Tibial nerve (tissue), 3 donors: Measurements from ENCODE around the gene HOXC4.

Source experiments
- CTCF ChIP-seq, 5 experiments: fragments of 200-600 bp in 3 of 5; fragments of 450-650 bp in 2 of 5; sonication (generic) in 3 of 5; IDR thresholded peaks; one replicate each; pipeline ENCODE4 v1.5.1; 2016 to 2019; ENCODE audit warnings: antibody characterized with exemption in 5 of 5, mild to moderate bottlenecking in 3 of 5, moderate library complexity in 2 of 5
- POLR2A ChIP-seq, 2 donors: fragments of 450-650 bp; IDR thresholded peaks; one replicate each; pipeline ENCODE4 v1.6.1; 2017; ENCODE audit warnings: antibody characterized with exemption in 2 of 2, mild to moderate bottlenecking in 2 of 2, moderate library complexity in 2 of 2

GRCh38 chr12:54075974-54076373 lies 22.3 kb downstream of the HOXC4 start:
- TF ChIP-seq CTCF (IDR thresholded peaks at IDR 0.05) (no peak), POLR2A (IDR thresholded peaks at IDR 0.05) (no peak)
